Measurements from ENCODE around the gene HS3ST2.

The HS3ST2 gene

DNA sequence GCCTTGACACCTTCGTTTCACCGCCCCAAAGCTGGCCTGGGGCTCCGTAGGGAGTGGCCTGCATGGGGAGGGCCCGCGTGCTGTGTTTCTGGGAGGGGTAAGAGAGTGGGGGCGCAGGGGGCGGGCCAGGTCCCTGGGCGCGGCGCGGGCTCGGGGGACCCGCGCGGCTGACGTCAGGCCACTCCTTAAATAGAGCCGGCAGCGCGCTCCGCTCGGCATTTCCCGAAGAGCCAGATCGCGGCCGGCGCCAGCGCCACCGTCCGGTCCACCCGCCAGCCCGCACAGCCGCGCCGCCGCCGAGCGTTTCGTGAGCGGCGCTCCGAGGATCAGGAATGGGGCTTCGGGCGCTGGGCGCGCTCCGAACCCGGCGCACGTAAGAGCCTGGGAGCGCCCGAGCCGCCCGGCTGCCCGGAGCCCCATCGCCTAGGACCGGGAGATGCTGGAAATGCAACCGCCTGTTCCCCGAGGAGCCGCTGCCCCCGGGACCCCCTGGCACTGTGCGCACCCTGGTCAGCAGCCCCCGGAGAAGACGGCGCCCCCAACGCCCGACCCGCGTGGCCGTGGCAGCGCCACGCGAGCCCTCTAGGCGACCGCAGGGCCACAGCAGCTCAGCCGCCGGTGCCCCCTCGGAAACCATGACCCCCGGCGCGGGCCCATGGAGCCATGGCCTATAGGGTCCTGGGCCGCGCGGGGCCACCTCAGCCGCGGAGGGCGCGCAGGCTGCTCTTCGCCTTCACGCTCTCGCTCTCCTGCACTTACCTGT is at the start of gene HS3ST2:
Gene HS3ST2, plus strand, starts transcription at position 215 of the 763 bp plus-strand sequence. Its CDS starts 449 bp downstream, at position 664.
- no peak for DNase-seq

- no peak for DNase-seq
Measured at GRCh38 chr16:22764662-22765327, 49.2 kb upstream of the HS3ST2 start.

DNA sequence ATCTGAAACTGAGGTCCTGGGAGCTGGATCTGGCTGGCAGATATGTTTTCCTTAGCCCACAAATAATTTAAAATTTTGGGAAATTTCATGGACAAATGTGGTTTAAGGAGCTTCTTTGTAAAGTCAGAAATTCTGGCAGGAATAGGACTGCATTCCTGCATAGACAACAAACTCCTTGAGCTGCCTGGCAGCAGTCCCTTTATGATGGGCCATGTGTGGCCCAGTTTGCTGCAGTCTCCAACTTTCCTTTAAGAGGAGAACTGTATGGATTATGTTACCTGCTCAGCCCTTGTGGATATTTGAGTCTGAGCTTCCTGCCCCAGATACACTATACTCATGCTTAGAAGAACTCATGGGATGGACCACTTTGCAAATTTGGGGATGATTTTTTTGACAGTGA is 48.5 kb upstream of the HS3ST2 start:
- no peak for DNase-seq

GRCh38 chr16:22770866-22771265 is 43.1 kb upstream of the HS3ST2 start:
- no peak for DNase-seq

- DNase-seq = no peak
Measured at GRCh38 chr16:22771551-22771950, 42.4 kb upstream of the HS3ST2 start.

- no peak for DNase-seq
Measured at GRCh38 chr16:22775220-22775922, 38.6 kb upstream of the HS3ST2 start.

DNA sequence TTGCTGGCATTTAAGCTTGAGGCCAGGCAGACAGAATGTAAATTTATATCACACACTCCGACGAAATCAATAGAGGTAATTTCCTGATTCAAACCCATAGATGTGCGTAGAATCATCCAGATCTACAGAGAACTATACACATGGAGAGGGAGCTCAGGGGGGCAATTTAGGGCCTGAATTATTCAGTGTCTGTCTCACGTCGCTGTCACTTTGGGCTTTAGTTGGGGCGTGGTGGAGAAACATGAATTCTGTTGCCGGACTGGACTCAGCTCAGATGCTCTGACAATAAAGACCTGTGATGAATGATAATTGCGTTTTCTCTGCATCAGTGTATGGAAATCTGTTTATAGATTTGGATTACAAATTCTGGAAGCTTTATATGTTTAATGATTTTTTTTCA is 32.5 kb upstream of the HS3ST2 start:
- DNase-seq = no peak

DNA sequence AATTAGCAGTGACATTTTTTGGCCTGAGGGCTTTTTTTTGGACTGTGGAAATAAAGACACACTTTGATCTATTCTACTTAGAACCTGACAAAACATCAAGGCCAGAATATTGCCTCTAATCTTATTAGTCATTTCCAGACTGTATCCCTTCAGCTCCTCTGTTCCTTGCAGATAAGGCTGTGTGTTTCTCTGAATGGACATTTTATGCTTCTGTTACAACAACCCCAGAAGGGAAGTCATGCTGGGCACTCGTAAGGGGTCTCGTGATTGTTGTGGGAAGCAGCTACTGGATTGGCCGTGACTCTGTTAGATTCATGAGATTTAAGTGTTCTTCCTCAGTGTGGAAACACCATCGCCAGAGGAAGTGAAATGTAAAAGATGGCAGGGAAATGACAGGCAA is 31.6 kb upstream of the HS3ST2 start:
- no peak for DNase-seq

- DNase-seq = no peak
Measured at GRCh38 chr16:22784690-22785214, 29.2 kb upstream of the HS3ST2 start.

GRCh38 chr16:22785552-22785951 is 28.4 kb upstream of the HS3ST2 start:
- DNase-seq = no peak

GRCh38 chr16:22786284-22786683 is 27.7 kb upstream of the HS3ST2 start:
- no peak for DNase-seq

GRCh38 chr16:22786691-22787090 is 27.3 kb upstream of the HS3ST2 start:
- DNase-seq = no peak

DNA sequence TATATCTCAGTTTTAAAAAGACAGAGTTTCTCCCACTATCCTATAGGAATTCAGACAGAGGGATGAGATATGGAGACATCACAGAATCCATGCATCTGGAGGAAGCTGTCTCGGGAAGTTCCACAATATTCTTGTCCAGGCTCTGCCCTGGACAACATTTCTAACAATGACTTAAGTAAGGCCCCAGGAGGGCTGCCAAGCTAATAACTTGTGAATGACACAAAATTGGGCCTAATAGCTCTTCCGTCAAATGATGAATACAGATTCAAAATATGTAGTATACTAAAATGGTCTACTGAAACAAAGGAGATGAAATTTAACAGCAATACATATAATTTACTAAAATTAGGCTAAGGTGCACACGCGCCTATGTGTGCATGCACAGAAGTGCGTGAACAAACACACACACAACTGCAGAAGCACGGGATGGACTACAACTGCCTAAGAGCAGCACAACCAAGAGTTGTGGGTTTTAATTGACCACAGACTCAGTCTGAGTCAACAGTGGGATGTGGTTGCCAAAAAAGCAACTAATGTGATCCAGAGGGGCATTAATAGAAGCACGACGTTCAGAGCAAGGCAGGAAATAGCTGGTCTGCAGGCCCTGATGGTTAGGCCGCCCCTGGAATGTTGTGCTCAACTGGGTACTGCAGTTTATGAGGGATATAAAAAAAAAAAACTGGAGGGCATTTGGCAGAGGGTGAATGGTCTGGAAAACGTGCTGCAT is 26.3 kb upstream of the HS3ST2 start:
- no peak for DNase-seq

DNA sequence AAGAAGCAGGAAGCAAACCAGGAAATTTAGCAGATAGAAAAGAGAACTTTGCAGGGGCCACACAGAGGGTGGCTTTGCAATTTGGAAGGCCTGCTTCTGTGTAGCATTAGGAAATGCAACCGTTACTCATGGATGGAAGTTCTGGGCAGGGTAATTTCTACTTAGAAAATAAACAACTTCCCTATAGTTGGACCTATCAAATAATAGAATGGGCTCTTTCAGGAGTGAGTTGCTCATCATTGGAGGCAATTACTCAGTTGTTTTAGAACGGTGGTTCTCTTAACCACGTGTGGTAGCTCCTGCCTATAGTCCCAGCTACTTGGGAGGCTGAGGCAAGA is 25.8 kb upstream of the HS3ST2 start:
- DNase-seq = no peak

- no peak for DNase-seq
Measured at GRCh38 chr16:22789281-22789945, 24.5 kb upstream of the HS3ST2 start.

GRCh38 chr16:22797551-22797950 is 16.4 kb upstream of the HS3ST2 start:
- DNase-seq = no peak

- no peak for DNase-seq
Measured at GRCh38 chr16:22799113-22799512, 14.8 kb upstream of the HS3ST2 start.

DNA sequence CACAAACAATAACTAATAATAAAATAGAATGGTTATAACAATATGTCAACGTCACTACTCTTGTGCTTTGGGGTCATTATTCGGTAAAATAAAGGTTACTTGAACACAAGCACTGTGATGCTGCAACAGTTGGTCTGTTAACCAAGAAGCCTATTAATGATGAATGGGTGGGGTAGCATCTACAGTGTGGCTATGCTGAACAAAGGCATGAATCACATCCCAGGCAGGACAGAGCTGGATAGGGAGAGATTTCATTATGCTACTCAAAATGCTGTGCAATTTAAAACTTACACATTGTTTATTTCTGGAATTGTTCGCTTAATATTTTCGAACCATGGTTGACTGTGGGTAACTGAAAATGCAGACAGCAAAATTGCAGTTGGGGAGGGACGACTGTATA is 9.1 kb upstream of the HS3ST2 start:
- no peak for DNase-seq

- no peak for DNase-seq
Measured at GRCh38 chr16:22805326-22805725, 8.6 kb upstream of the HS3ST2 start.

DNA sequence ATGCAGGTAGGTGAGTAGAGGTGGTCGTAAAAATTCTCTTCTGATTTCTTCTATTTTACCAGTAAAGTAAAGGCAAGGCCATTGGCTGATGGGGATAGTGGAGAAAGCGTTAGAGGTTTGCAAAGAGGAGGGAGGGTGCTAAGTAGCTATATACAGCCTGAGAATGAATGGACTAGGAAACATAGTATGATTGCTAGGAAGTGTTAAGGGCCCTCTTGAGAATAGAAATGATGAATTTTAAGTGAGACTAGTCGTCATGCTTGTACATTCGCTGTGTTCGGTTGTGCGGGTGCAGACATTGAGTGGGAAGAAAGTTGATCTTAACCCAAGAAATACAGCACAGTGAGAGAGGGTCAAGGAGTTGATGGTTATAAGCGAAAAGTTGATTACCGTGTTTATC is 7.2 kb upstream of the HS3ST2 start:
- no peak for DNase-seq

GRCh38 chr16:22810226-22810625 is 3.7 kb upstream of the HS3ST2 start:
- no peak for DNase-seq

DNA sequence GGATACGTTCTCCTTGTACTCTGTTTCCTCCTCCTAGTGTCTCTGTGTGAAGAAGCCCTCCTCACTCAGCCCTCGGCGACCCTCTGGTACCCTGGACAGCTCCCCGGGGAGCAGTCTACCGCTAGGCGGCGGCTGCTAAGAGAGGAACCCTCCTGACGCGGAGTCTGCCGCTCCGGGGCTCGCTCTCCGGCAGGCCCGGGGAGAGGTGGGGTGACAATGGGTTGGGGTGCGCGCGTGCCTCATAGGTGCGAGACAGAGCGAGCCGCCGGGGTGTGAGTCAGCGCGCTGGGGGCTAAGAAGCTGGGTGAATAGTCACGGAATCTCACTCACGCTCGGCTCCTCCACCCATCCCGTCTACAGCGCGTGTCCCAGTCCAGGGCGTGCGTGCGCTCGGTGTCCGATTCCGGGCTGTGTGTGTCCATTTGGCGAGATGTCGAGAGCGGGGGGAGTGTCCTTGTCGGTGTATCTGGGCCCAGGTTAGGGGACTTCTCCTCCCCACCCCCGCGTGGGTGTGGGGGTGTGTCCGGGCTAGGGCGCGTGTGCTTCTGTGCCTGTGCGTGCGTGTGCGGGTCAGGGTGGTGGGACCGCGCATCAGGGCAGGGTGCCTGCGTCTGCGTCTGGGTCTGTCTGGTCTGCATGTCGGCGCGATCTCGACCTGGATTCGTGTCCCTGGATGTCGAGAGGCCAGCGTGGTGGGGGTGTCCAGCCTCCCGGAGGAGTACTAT is 577 bp upstream of the HS3ST2 start:
- no peak for DNase-seq
